Activated B cell treated with CpG ODN at 0.5 μM for 24 hours (primary cell): Measurements from ENCODE around the gene SHISA8. TPM values are rescaled to one million over a fixed set of nuclear protein-coding genes. Genes with fewer than 3 reads are reported as not detected.
A peak's percentile ranks its signal among the peaks of the same experiment; 100 is the strongest.

ENCODE experiments used
- ATAC-seq: fragments of 200-7000 bp; cut with Tn5 transposase; one replicate; pipeline ENCODE4 v1.10.0; 2021; ENCODE audit warnings: low read depth, mild to moderate bottlenecking, moderate library complexity
- CTCF ChIA-PET: fragments of 350-600 bp; sonication (Branson Sonifier 250); formaldehyde crosslinking; loops from one replicate; lab custom pipeline; 2021; ENCODE audit warnings: antibody characterized with exemption; lab: Charles Lee
- POLR2A ChIA-PET: fragments of 350-600 bp; sonication (Branson Sonifier 250); formaldehyde crosslinking; loops from one replicate; lab custom pipeline; 2021; ENCODE audit warnings: antibody characterized with exemption; lab: Charles Lee
- DNase-seq: peaks from one replicate; pipeline ENCODE4 v3.0.0; 2022
- H3K27ac Mint-ChIP-seq: one replicate; pipeline ENCODE4 v1.8.0; 2020; ENCODE audit warnings: mixed read lengths
- H3K27me3 Mint-ChIP-seq: one replicate; pipeline ENCODE4 v1.8.0; 2021; ENCODE audit warnings: mixed read lengths
- H3K36me3 Mint-ChIP-seq: one replicate; pipeline ENCODE4 v1.8.0; 2021; ENCODE audit warnings: low read depth, mixed read lengths
- H3K4me1 Mint-ChIP-seq: one replicate; pipeline ENCODE4 v1.8.0; 2021; ENCODE audit warnings: mixed read lengths
- H3K4me3 Mint-ChIP-seq: one replicate; pipeline ENCODE4 v1.8.0; 2020; ENCODE audit warnings: mild to moderate bottlenecking, mixed read lengths
- H3K9me3 Mint-ChIP-seq: one replicate; pipeline ENCODE4 v1.8.0; 2020; ENCODE audit warnings: mixed read lengths
- intact Hi-C: fragments of 100-400 bp; cut with micrococcal nuclease; formaldehyde crosslinking; loops from one replicate; pipeline ENCODE4 v1.15.1; 2024
- total RNA-seq: library from RNA; stranded (reverse); gene quantifications from 2 replicates; pipeline ENCODE4 v1.2.3, GENCODE V29; 2022
- TF ChIP-seq, protein P1 (sequence below): fragments of 200-600 bp; IDR thresholded peaks from one replicate; pipeline ENCODE4 v1.8.0; 2022; ENCODE audit warnings: antibody characterized with exemption, mild to moderate bottlenecking

Gene SHISA8
- total RNA-seq, 1 donor from 2014 or later = 12.6 TPM

DNA sequence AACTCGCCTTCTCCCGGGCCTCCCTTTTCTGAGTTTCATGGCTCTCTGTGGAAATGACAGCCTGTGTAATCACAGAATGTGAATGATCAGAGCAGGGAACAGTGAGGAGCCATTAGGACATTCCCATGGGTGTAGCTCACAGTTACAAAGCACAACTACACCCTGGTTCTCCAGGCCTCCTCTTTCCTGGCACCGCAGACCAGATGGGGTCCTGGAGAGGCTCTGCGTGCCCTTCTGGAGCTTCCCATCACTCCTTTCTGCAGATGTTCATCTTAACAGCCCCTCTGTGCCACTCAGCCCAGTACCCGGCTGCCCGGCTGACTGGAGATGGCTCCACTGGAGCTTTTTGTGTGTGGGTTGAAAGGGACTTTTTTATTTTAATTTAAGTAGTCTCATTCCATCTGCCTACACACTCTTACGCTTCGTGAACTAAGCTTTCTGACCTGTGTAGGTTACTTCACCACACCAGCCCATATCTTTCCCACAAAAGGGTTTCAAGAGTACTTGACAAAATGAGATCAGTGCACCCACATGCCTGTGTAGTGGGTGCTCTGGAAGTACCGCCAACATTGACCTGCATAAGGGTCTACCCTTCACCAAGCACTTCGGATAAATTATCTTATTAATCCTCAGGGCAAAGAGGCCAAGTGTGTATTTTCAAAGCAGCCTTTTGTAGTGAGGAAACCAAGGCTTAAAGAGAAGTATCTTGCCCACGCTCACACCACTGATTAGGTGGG is 52.2 kb downstream of the SHISA8 start:
- POLR2A ChIA-PET = interaction anchor here (0.5 to 12.4 kb wide), 34 partner anchors 10 to 414 kb away, joined by 3 to 166 read pairs (median 6); partner anchors contain the start of genes CCDC134, CENPM, MEI1 and NDUFA6
- H3K4me1 Mint-ChIP-seq = peaks cover 84% of the 10 kb centered on the region
- peak; percentile 78 for ATAC-seq
- DNase-seq = peak; percentile 40
- no peaks in the 10 kb centered on the region for H3K27me3 Mint-ChIP-seq
- peak overlapping the region; percentile 72 for H3K4me3 Mint-ChIP-seq
- intact Hi-C loops = loop anchor here (1.0 to 5.0 kb wide), 7 partner anchors 14 to 165 kb away; partner anchors contain the start of gene SREBF2
- TF ChIP-seq, protein P1, sequence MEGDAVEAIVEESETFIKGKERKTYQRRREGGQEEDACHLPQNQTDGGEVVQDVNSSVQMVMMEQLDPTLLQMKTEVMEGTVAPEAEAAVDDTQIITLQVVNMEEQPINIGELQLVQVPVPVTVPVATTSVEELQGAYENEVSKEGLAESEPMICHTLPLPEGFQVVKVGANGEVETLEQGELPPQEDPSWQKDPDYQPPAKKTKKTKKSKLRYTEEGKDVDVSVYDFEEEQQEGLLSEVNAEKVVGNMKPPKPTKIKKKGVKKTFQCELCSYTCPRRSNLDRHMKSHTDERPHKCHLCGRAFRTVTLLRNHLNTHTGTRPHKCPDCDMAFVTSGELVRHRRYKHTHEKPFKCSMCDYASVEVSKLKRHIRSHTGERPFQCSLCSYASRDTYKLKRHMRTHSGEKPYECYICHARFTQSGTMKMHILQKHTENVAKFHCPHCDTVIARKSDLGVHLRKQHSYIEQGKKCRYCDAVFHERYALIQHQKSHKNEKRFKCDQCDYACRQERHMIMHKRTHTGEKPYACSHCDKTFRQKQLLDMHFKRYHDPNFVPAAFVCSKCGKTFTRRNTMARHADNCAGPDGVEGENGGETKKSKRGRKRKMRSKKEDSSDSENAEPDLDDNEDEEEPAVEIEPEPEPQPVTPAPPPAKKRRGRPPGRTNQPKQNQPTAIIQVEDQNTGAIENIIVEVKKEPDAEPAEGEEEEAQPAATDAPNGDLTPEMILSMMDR = no peak
- H3K36me3 Mint-ChIP-seq = peaks cover 33% of the 10 kb centered on the region
- CTCF ChIA-PET = interaction anchor here (0.8 to 2.6 kb wide), 14 partner anchors 10 to 575 kb away, joined by 3 to 27 read pairs (median 6); partner anchors contain the start of genes SMIM45 and TNFRSF13C
- H3K9me3 Mint-ChIP-seq = no peaks in the 10 kb centered on the region
- peak overlapping the region; percentile 93 for H3K27ac Mint-ChIP-seq

DNA sequence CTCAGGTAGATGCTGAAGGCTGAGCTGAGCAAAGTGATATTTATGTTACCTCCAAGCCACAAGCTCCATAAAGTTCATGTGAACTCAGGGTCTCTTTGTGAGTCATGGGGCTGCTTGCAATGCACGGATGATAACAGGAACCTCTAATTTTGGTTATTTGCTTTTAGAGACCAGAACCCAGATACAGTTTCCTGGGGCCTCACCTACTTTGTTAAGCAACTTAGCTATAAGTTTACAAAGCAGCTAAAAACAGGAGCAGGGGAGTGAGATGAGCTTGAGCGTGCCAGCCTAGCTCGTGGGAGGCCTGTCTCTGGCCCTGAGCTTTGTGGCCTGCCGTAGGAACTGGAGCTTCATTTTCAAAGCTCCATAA is 52.7 kb downstream of the SHISA8 start:
- Mint-ChIP-seq H3K4me3 (peak overlapping the region; percentile 72), H3K4me1 (peaks cover 88% of the 10 kb centered on the region), H3K9me3 (no peaks in the 10 kb centered on the region), H3K27me3 (no peaks in the 10 kb centered on the region), H3K27ac (peak overlapping the region; percentile 93), H3K36me3 (peaks cover 30% of the 10 kb centered on the region)
- no peak for DNase-seq
- ChIA-PET POLR2A (interaction anchor here (0.5 to 12.4 kb wide), 31 partner anchors 9 to 414 kb away, joined by 3 to 166 read pairs (median 6); partner anchors contain the start of genes CCDC134, CENPM, MEI1 and NDUFA6), CTCF (interaction anchor here (0.8 to 2.6 kb wide), 14 partner anchors 10 to 576 kb away, joined by 3 to 27 read pairs (median 6); partner anchors contain the start of genes SMIM45 and TNFRSF13C)
- ATAC-seq = peak; percentile 58
- intact Hi-C loops = loop anchor here (1.0 to 5.0 kb wide), 7 partner anchors 14 to 165 kb away; partner anchors contain the start of gene SREBF2
- TF ChIP-seq, protein P1 = no peak

Other genes with a start within 250 kb of the SHISA8 start
- gene SNU13, start 226.2 kb downstream of the SHISA8 start, total RNA-seq = 157 and 165 TPM in 2 replicates
- gene MEI1, start 215.6 kb downstream of the SHISA8 start, total RNA-seq = 28.9 and 31.3 TPM in 2 replicates
- 9.2 and 13.2 TPM in 2 replicates for gene CCDC134, start 114.4 kb downstream of the SHISA8 start, total RNA-seq
- 253 and 307 TPM in 2 replicates for gene SREBF2, start 82.0 kb downstream of the SHISA8 start, total RNA-seq
- 266 and 295 TPM in 2 replicates for gene TNFRSF13C, start 11.7 kb upstream of the SHISA8 start, total RNA-seq
- gene CENPM, start 32.1 kb upstream of the SHISA8 start, total RNA-seq = 9.6 and 13.3 TPM in 2 replicates
- gene SEPTIN3, start 54.4 kb upstream of the SHISA8 start, total RNA-seq = 0.49 and 0.54 TPM in 2 replicates
- gene WBP2NL, start 83.7 kb upstream of the SHISA8 start, total RNA-seq = 6.8 and 7.8 TPM in 2 replicates
- 24.3 and 26.8 TPM in 2 replicates for gene NAGA, start 155.7 kb upstream of the SHISA8 start, total RNA-seq
- gene PHETA2, start 159.2 kb upstream of the SHISA8 start, total RNA-seq = 2.7 and 3.1 TPM in 2 replicates
- gene SMDT1, start 164.6 kb upstream of the SHISA8 start, total RNA-seq = 165 and 167 TPM in 2 replicates
- 73.6 and 83.2 TPM in 2 replicates for gene NDUFA6, start 175.7 kb upstream of the SHISA8 start, total RNA-seq
- 1.3 and 2.8 TPM in 2 replicates for gene CYP2D6, start 215.7 kb upstream of the SHISA8 start, total RNA-seq